SK-N-MC (cell line): Measurements from ENCODE around the gene INSL4.

Source experiments
- EZH2 ChIP-seq: fragments of 200-600 bp; sonication (generic); IDR thresholded peaks from one replicate; pipeline ENCODE4 v1.6.1; 2017; ENCODE audit warnings: antibody characterized with exemption
- POLR2AphosphoS5 ChIP-seq: IDR thresholded peaks from 2 replicates; pipeline ENCODE4 v1.6.1; 2012; ENCODE audit warnings: mild to moderate bottlenecking, low read depth, low read length, borderline replicate concordance

GRCh38 chr9:5269249-5269715, 38.1 kb downstream of the INSL4 start:
- TF ChIP-seq POLR2AphosphoS5 (no peak), EZH2 (no peak)
